Mammary epithelial cell (primary cell): ENCODE measurements around the gene CAPS.
"Not testable (repeated sequence)": the region's sequence is repeated elsewhere in the genome, so short reads cannot be mapped to it uniquely, and the experiment has no call there.

Experiments used
- CTCF ChIP-seq, 2 donors: IDR thresholded peaks in 1 of 2; conservative IDR thresholded peaks in 1 of 2; 2 replicates each; pipeline ENCODE4 v1.5.1; 2011 to 2012; ENCODE audit warnings: inconsistent platforms in 2 of 2, low read length in 2 of 2, mild to moderate bottlenecking in 2 of 2, control low read depth in 1 of 2, low read depth in 1 of 2; ENCODE audit not compliant: insufficient read depth in 1 of 2; ENCODE audit errors: extremely low read depth in 1 of 2
- EZH2 ChIP-seq: IDR thresholded peaks from 2 replicates; pipeline ENCODE4 v1.6.1; 2012; ENCODE audit warnings: low read length, inconsistent platforms, borderline replicate concordance

GRCh38 chr19:5883157-5883873, 30.7 kb upstream of the CAPS start:
- TF ChIP-seq CTCF (conservative IDR thresholded peaks at IDR 0.05 in 1 of 2, IDR thresholded peaks at IDR 0.05 in 1 of 2; ENCODE audit: extremely low read depth in 1 of 2, insufficient read depth in 1 of 2, low read depth in 1 of 2, low read length in 2 of 2); EZH2: not testable (repeated sequence)
